HCT116 (cell line): ENCODE measurements around the gene TMEM59L. TPM values are rescaled to one million over a fixed set of nuclear protein-coding genes. Genes with fewer than 3 reads are reported as not detected.

ENCODE experiments used
- ATAC-seq: fragments of 200-7000 bp; cut with Tn5 transposase; 2 replicates; pipeline ENCODE4 v1.9.1; 2020; ENCODE audit warnings: mild to moderate bottlenecking, moderate library complexity
- BruUV-seq: library from RNA; stranded (reverse); fragments of 400-500 nt; replicated peaks from 2 replicates; lab custom pipeline; 2021; lab: Mats Ljungman, UMichigan
- CTCF ChIA-PET: fragments of 300-600 bp; sonication (Branson Sonifier 250); formaldehyde crosslinking; loops from one replicate; lab custom pipeline; 2021; ENCODE audit warnings: antibody characterized with exemption; lab: Charles Lee
- POLR2A ChIA-PET: fragments of 300-600, 350-600 bp; sonication (Branson Sonifier 250); formaldehyde crosslinking; loops from one replicate; lab custom pipeline; 2021; ENCODE audit warnings: antibody characterized with exemption; lab: Charles Lee
- RAD21 ChIA-PET, 2 experiments: fragments of 300-600 bp; sonication (Branson Sonifier 250); formaldehyde crosslinking; loops; one replicate each; lab custom pipeline; 2023; ENCODE audit warnings: low total read pairs in 2 of 2; ENCODE audit not compliant: uncharacterized antibody in 2 of 2, unreplicated experiment in 2 of 2, low non-redundant PET in 1 of 2; lab: Charles Lee
- DNase-seq: peaks from one replicate; pipeline ENCODE4 v3.0.0-alpha.2; 2010; ENCODE audit warnings: low read depth, low spot score
- H2AFZ ChIP-seq: fragments of 200-600 bp; shearing (Covaris generic), sonication (generic); 2 replicates; pipeline ENCODE4 v1.6.1; 2017; ENCODE audit warnings: low read depth, mixed run types, mixed read lengths, antibody characterized with exemption, low read length; ENCODE audit not compliant: poor library complexity, severe bottlenecking
- H3K27ac ChIP-seq: 2 replicates; pipeline ENCODE4 v1.5.1; 2012; ENCODE audit warnings: low read depth, low read length
- H3K27me3 ChIP-seq: fragments of 200-600 bp; sonication (generic); 2 replicates; pipeline ENCODE4 v1.6.1; 2016; ENCODE audit warnings: mixed run types, low read length, mixed read lengths; ENCODE audit not compliant: insufficient read depth
- H3K36me3 ChIP-seq, 2 experiments: fragments of 200-500 bp in 1 of 2; fragments of 200-600 bp in 1 of 2; sonication (Bioruptor generic) in 1 of 2; sonication (generic) in 1 of 2; 2 replicates each; pipeline versions ENCODE4 v1.5.1 to v1.6.1; 2014 to 2016; ENCODE audit warnings: low read length in 2 of 2, inconsistent platforms in 1 of 2, mixed read lengths in 1 of 2, mixed run types in 1 of 2; ENCODE audit not compliant: insufficient read depth in 2 of 2, control insufficient read depth in 1 of 2
- H3K4me1 ChIP-seq, 2 experiments: fragments of 200-600 bp in 1 of 2; sonication (generic) in 1 of 2; 2 replicates each; pipeline versions ENCODE4 v1.5.1 to v1.6.1; 2012 to 2017; ENCODE audit warnings: low read length in 2 of 2, inconsistent platforms in 1 of 2, mild to moderate bottlenecking in 1 of 2, mixed read lengths in 1 of 2, mixed run types in 1 of 2, moderate library complexity in 1 of 2; ENCODE audit not compliant: insufficient read depth in 2 of 2, control insufficient read depth in 1 of 2
- H3K4me2 ChIP-seq: fragments of 200-600 bp; sonication (generic); 2 replicates; pipeline ENCODE4 v1.6.1; 2017; ENCODE audit warnings: mixed run types, low read length, mixed read lengths
- H3K4me3 ChIP-seq, 2 experiments: fragments of 200-600 bp in 1 of 2; sonication (generic) in 1 of 2; replicated peaks in 1 of 2; 2 replicates each; pipeline ENCODE4 v1.5.1; 2011 to 2016; ENCODE audit warnings: low read length in 2 of 2, control low read depth in 1 of 2, low read depth in 1 of 2, mild to moderate bottlenecking in 1 of 2, mixed read lengths in 1 of 2, mixed run types in 1 of 2
- H3K79me2 ChIP-seq: fragments of 200-600 bp; sonication (generic); 2 replicates; pipeline ENCODE4 v1.6.1; 2017; ENCODE audit warnings: mild to moderate bottlenecking, mixed run types, low read length, moderate library complexity, mixed read lengths; ENCODE audit not compliant: insufficient read depth
- H3K9ac ChIP-seq: fragments of 200-600 bp; sonication (generic); 2 replicates; pipeline ENCODE4 v1.6.1; 2016; ENCODE audit warnings: low read length, mixed read lengths
- H3K9me2 ChIP-seq: fragments of 200-600 bp; sonication (generic), shearing (Covaris generic); 2 replicates; pipeline ENCODE4 v1.6.1; 2017; ENCODE audit warnings: mixed run types, mild to moderate bottlenecking, moderate library complexity; ENCODE audit not compliant: insufficient read depth
- H3K9me3 ChIP-seq, 2 experiments: fragments of 200-500 bp in 1 of 2; fragments of 200-600 bp in 1 of 2; sonication (Bioruptor generic) in 1 of 2; sonication (generic) in 1 of 2; 2 replicates each; pipeline ENCODE4 v1.6.1; 2014 to 2017; ENCODE audit warnings: low read length in 2 of 2, mixed read lengths in 2 of 2, inconsistent platforms in 1 of 2, low read depth in 1 of 2, mild to moderate bottlenecking in 1 of 2, mixed run types in 1 of 2, moderate library complexity in 1 of 2; ENCODE audit not compliant: control insufficient read depth in 1 of 2, insufficient read depth in 1 of 2
- H4K20me1 ChIP-seq: fragments of 200-600 bp; sonication (generic), shearing (Covaris generic); 2 replicates; pipeline ENCODE4 v1.6.1; 2017; ENCODE audit warnings: mixed run types, mild to moderate bottlenecking, moderate library complexity; ENCODE audit not compliant: insufficient read depth
- ATF3 ChIP-seq: IDR thresholded peaks from 2 replicates; pipeline ENCODE4 v1.6.1; 2012
- CBX3 ChIP-seq: IDR thresholded peaks from 2 replicates; pipeline ENCODE4 v1.6.1; 2012; ENCODE audit warnings: low read depth
- ELF1 ChIP-seq: IDR thresholded peaks from 2 replicates; pipeline ENCODE4 v1.6.1; 2012; ENCODE audit warnings: low read depth, borderline replicate concordance
- EZH2 ChIP-seq: fragments of 200-600 bp; sonication (generic); IDR thresholded peaks from 2 replicates; pipeline ENCODE4 v1.6.1; 2017; ENCODE audit warnings: antibody characterized with exemption, mixed run types
- EZH2phosphoT487 ChIP-seq: fragments of 200-600 bp; IDR thresholded peaks from 2 replicates; pipeline ENCODE4 v1.6.1; 2018; ENCODE audit warnings: antibody characterized with exemption, borderline replicate concordance
- FOSL1 ChIP-seq: IDR thresholded peaks from 2 replicates; pipeline ENCODE4 v1.6.1; 2012; ENCODE audit warnings: low read depth
- JUND ChIP-seq: IDR thresholded peaks from 2 replicates; pipeline ENCODE4 v1.6.1; 2012
- MAX ChIP-seq: IDR thresholded peaks from 2 replicates; pipeline ENCODE4 v1.6.1; 2012
- POLR2A ChIP-seq: IDR thresholded peaks from 2 replicates; pipeline ENCODE4 v1.7.0; 2011; ENCODE audit warnings: borderline replicate concordance; ENCODE audit not compliant: insufficient read depth, insufficient read length; ENCODE audit errors: extremely low read depth
- POLR2AphosphoS5 ChIP-seq: IDR thresholded peaks from 2 replicates; pipeline ENCODE4 v1.6.1; 2011; ENCODE audit warnings: mild to moderate bottlenecking, low read depth, low read length, moderate library complexity
- RAD21 ChIP-seq: IDR thresholded peaks from 2 replicates; pipeline ENCODE4 v1.6.1; 2012; ENCODE audit warnings: low read depth, mild to moderate bottlenecking
- SIN3A ChIP-seq: IDR thresholded peaks from 2 replicates; pipeline ENCODE4 v1.6.1; 2012; ENCODE audit warnings: low read depth
- SP1 ChIP-seq: IDR thresholded peaks from 2 replicates; pipeline ENCODE4 v1.6.1; 2012; ENCODE audit warnings: low read depth
- TCF7L2 ChIP-seq: IDR thresholded peaks from 2 replicates; pipeline ENCODE4 v1.7.0; 2011; ENCODE audit warnings: borderline replicate concordance, inconsistent platforms; ENCODE audit not compliant: insufficient read depth, insufficient read length; ENCODE audit errors: extremely low read depth
- YY1 ChIP-seq: IDR thresholded peaks from 2 replicates; pipeline ENCODE4 v1.6.1; 2011; ENCODE audit warnings: low read length, low read depth, moderate library complexity, mild to moderate bottlenecking; ENCODE audit not compliant: insufficient replicate concordance; ENCODE audit errors: extremely low read depth
- ZBTB33 ChIP-seq: IDR thresholded peaks from 2 replicates; pipeline ENCODE4 v1.6.1; 2011; ENCODE audit warnings: mild to moderate bottlenecking, low read length, moderate library complexity; ENCODE audit not compliant: insufficient replicate concordance; ENCODE audit errors: extremely low read depth
- ZFX ChIP-seq: fragments of 450-650 bp; IDR thresholded peaks from 2 replicates; pipeline ENCODE4 v1.6.1; 2017
- intact Hi-C: fragments of 100-400 bp; cut with micrococcal nuclease; formaldehyde crosslinking; loops from 2 replicates; pipeline ENCODE4 v1.10.0; 2022
- total RNA-seq: library from RNA; stranded (reverse); gene quantifications from one replicate; pipeline ENCODE4 v1.2.1, GENCODE V29; 2021; ENCODE audit not compliant: unreplicated experiment
- TF ChIP-seq, protein P1 (sequence below), 3 experiments: fragments of 200-600 bp in 1 of 3; sonication (generic) in 1 of 3; IDR thresholded peaks in 2 of 3; conservative IDR thresholded peaks in 1 of 3; 2 replicates each; pipeline ENCODE4 v1.5.1; 2012 to 2017; ENCODE audit warnings: low read depth in 2 of 3, low read length in 2 of 3, antibody characterized with exemption in 1 of 3, borderline replicate concordance in 1 of 3, control low read depth in 1 of 3, mild to moderate bottlenecking in 1 of 3, mixed read lengths in 1 of 3, mixed run types in 1 of 3, moderate library complexity in 1 of 3; ENCODE audit not compliant: insufficient read depth in 1 of 3

The TMEM59L gene
- total RNA-seq, 1 experiment from 2014 or later: 14.3 TPM

GRCh38 chr19:18609717-18610051 lies 3.0 kb upstream of the TMEM59L start:
- CTCF ChIA-PET: no interaction called here
- intact Hi-C loops: no loop called here
- RAD21 ChIA-PET: interaction anchor here in 1 of 2 experiments (0.6 kb wide), 1 partner anchor 146 kb away, joined by 6 read pairs; no protein-coding TSS in a partner anchor
- ATAC-seq: no peak
- Histone ChIP-seq H3K4me3 (no peak overlapping the region), H3K9me2 (no peaks in the 10 kb centered on the region), H3K9ac (no peak overlapping the region), H3K36me3 (no peaks in the 10 kb centered on the region), H4K20me1 (no peaks in the 10 kb centered on the region), H2AFZ (no peak overlapping the region), H3K4me2 (no peak overlapping the region), H3K27me3 (peaks cover 33% of the 10 kb centered on the region; the same call in 1 of the 2 replicates), H3K4me1 (peaks cover 25 to 52% of the 10 kb centered on the region in 2 experiments), H3K79me2 (no peaks in the 10 kb centered on the region), H3K9me3 (no peaks in the 10 kb centered on the region), H3K27ac (no peak overlapping the region)
- DNase-seq: no peak
- POLR2A ChIA-PET: no interaction called here
- no peak for TF ChIP-seq YY1
- no TSS peak for BruUV-seq

- no peak for DNase-seq
- H3K27me3 ChIP-seq: peaks cover 33% of the 10 kb centered on the region; the same call in 1 of the 2 replicates
- H3K4me1 ChIP-seq: peaks cover 25 to 52% of the 10 kb centered on the region in 2 experiments
- POLR2A ChIA-PET: no interaction called here
- no peaks in the 10 kb centered on the region for H3K36me3 ChIP-seq
- CTCF ChIA-PET: no interaction called here
- no peak overlapping the region for H2AFZ ChIP-seq
- no peaks in the 10 kb centered on the region for H4K20me1 ChIP-seq
- H3K4me2 ChIP-seq: peak overlapping the region; percentile 40
- BruUV-seq: no TSS peak
- no peaks in the 10 kb centered on the region for H3K9me3 ChIP-seq
- H3K4me3 ChIP-seq: no peak overlapping the region
- no peak overlapping the region for H3K9ac ChIP-seq
- RAD21 ChIA-PET: interaction anchor here in 1 of 2 experiments (0.6 kb wide), 1 partner anchor 147 kb away, joined by 6 read pairs; no protein-coding TSS in a partner anchor
- TF ChIP-seq ATF3 (no peak), EZH2phosphoT487 (no peak), JUND (no peak), ELF1 (no peak), ZBTB33 (no peak), TCF7L2 (no peak), CBX3 (no peak), ZFX (no peak), SP1 (no peak), FOSL1 (no peak), POLR2AphosphoS5 (no peak), RAD21 (no peak), SIN3A (no peak), MAX (no peak), POLR2A (no peak), EZH2 (no peak)
- TF ChIP-seq, protein P1, sequence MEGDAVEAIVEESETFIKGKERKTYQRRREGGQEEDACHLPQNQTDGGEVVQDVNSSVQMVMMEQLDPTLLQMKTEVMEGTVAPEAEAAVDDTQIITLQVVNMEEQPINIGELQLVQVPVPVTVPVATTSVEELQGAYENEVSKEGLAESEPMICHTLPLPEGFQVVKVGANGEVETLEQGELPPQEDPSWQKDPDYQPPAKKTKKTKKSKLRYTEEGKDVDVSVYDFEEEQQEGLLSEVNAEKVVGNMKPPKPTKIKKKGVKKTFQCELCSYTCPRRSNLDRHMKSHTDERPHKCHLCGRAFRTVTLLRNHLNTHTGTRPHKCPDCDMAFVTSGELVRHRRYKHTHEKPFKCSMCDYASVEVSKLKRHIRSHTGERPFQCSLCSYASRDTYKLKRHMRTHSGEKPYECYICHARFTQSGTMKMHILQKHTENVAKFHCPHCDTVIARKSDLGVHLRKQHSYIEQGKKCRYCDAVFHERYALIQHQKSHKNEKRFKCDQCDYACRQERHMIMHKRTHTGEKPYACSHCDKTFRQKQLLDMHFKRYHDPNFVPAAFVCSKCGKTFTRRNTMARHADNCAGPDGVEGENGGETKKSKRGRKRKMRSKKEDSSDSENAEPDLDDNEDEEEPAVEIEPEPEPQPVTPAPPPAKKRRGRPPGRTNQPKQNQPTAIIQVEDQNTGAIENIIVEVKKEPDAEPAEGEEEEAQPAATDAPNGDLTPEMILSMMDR (IDR thresholded peaks at IDR 0.05 in 2 of 3, conservative IDR thresholded peaks at IDR 0.05 in 1 of 3; ENCODE audit: borderline replicate concordance in 1 of 3, insufficient read depth in 1 of 3, low read depth in 2 of 3, low read length in 2 of 3): no peak
- no peak for ATAC-seq
- no peak overlapping the region; the same call in 1 of the 2 replicates for H3K27ac ChIP-seq
- intact Hi-C loops: no loop called here
- no peaks in the 10 kb centered on the region for H3K9me2 ChIP-seq
- no peaks in the 10 kb centered on the region for H3K79me2 ChIP-seq
Observed at GRCh38 chr19:18610245-18610555, 2.5 kb upstream of the TMEM59L start.
